Endothelial cell of umbilical vein (primary cell): ENCODE results near the gene BANF2. TPM values are rescaled to one million over a fixed set of nuclear protein-coding genes. Genes with fewer than 3 reads are reported as not detected.

Source experiments
- BruUV-seq: library from RNA; stranded (reverse); fragments of 400-500 nt; replicated peaks from 2 replicates; lab custom pipeline; 2021; lab: Mats Ljungman, UMichigan
- CTCF ChIA-PET: fragments of 300-600, 350-600 bp; sonication (Branson Sonifier 250); formaldehyde crosslinking; loops from one replicate; lab custom pipeline; 2021; ENCODE audit warnings: antibody characterized with exemption, inconsistent platforms; lab: Charles Lee
- POLR2A ChIA-PET: fragments of 300-600, 350-600 bp; sonication (Branson Sonifier 250); formaldehyde crosslinking; loops from one replicate; lab custom pipeline; 2021; ENCODE audit warnings: antibody characterized with exemption, inconsistent platforms; lab: Charles Lee
- DNase-seq: peaks from one replicate; pipeline ENCODE4 v3.0.0-alpha.2; 2011; ENCODE audit warnings: low read depth, low spot score
- FAIRE-seq: peaks from 2 replicates; lab custom pipeline; 2011; peaks lifted over from hg19 to GRCh38; lab: Jason Lieb, UNC
- H2AFZ ChIP-seq: 2 replicates; pipeline ENCODE4 v1.6.0; 2012; ENCODE audit warnings: low read depth, low read length, control low read depth, inconsistent platforms
- H3K27ac ChIP-seq: 2 replicates; pipeline ENCODE4 v1.5.1; 2011; ENCODE audit warnings: low read depth, mild to moderate bottlenecking, control low read depth, low read length, moderate library complexity; ENCODE audit not compliant: insufficient read depth
- H3K27me3 ChIP-seq, 2 experiments: 2 replicates each; pipeline versions ENCODE4 v1.6.0 to v1.6.1; 2011; ENCODE audit warnings: low read length in 2 of 2, mixed read lengths in 1 of 2; ENCODE audit not compliant: control insufficient read depth in 2 of 2, insufficient read depth in 2 of 2
- H3K36me3 ChIP-seq, 2 experiments: 2 replicates in 1 of 2; 3 replicates in 1 of 2; pipeline ENCODE4 v1.5.1; 2011; ENCODE audit warnings: low read length in 2 of 2, mild to moderate bottlenecking in 1 of 2, moderate library complexity in 1 of 2; ENCODE audit not compliant: control insufficient read depth in 2 of 2, insufficient read depth in 2 of 2; ENCODE audit errors: extremely low read depth in 1 of 2
- H3K4me1 ChIP-seq: 3 replicates; pipeline ENCODE4 v1.5.1; 2011; ENCODE audit warnings: mild to moderate bottlenecking, low read length; ENCODE audit not compliant: control insufficient read depth, insufficient read depth; ENCODE audit errors: extremely low read depth
- H3K4me2 ChIP-seq: 2 replicates; pipeline ENCODE4 v1.6.1; 2011; ENCODE audit warnings: low read length, control low read depth, mixed read lengths; ENCODE audit not compliant: insufficient read depth
- H3K4me3 ChIP-seq, 3 experiments: fragments of 200-600 bp in 1 of 3; sonication (generic), shearing (Covaris generic) in 1 of 3; replicated peaks in 1 of 3; 2 replicates each; pipeline ENCODE4 v1.5.1; 2011 to 2016; ENCODE audit warnings: control low read depth in 3 of 3, low read length in 3 of 3, mild to moderate bottlenecking in 2 of 3, inconsistent platforms in 1 of 3, low read depth in 1 of 3, moderate library complexity in 1 of 3; ENCODE audit not compliant: insufficient read depth in 1 of 3
- H3K79me2 ChIP-seq: 2 replicates; pipeline ENCODE4 v1.6.0; 2012; ENCODE audit warnings: low read length, inconsistent platforms; ENCODE audit not compliant: control insufficient read depth, insufficient read depth
- H3K9ac ChIP-seq: replicated peaks from 2 replicates; pipeline ENCODE3; 2011; ENCODE audit warnings: low read length, control low read depth; ENCODE audit not compliant: insufficient read depth; ENCODE audit errors: extremely low read depth
- H3K9me1 ChIP-seq: replicated peaks from 3 replicates; pipeline ENCODE4 v1.6.0; 2011; ENCODE audit warnings: mild to moderate bottlenecking, low read length; ENCODE audit not compliant: control insufficient read depth, insufficient read depth; ENCODE audit errors: extremely low read depth
- H3K9me3 ChIP-seq: replicated peaks from 2 replicates; pipeline ENCODE4 v1.5.1; 2012; ENCODE audit warnings: low read length, inconsistent platforms; ENCODE audit not compliant: control insufficient read depth, insufficient read depth
- H4K20me1 ChIP-seq: replicated peaks from 2 replicates; pipeline ENCODE3; 2011; ENCODE audit warnings: mild to moderate bottlenecking, low read length; ENCODE audit not compliant: control insufficient read depth, insufficient read depth; ENCODE audit errors: extremely low read depth
- CTCF ChIP-seq, 2 donors: IDR thresholded peaks; 1 replicate in 1 of 2; 2 replicates in 1 of 2; pipeline ENCODE4 v1.5.1; 2011; ENCODE audit warnings: low read length in 2 of 2, mild to moderate bottlenecking in 2 of 2, moderate library complexity in 2 of 2, control low read depth in 1 of 2, inconsistent platforms in 1 of 2, low read depth in 1 of 2; ENCODE audit not compliant: insufficient read depth in 1 of 2; ENCODE audit errors: extremely low read depth in 1 of 2
- EZH2 ChIP-seq: IDR thresholded peaks from 2 replicates; pipeline ENCODE4 v1.6.1; 2012; ENCODE audit warnings: borderline replicate concordance, low read depth, mild to moderate bottlenecking, moderate library complexity, low read length, inconsistent platforms; ENCODE audit not compliant: severe bottlenecking
- FOS ChIP-seq: IDR thresholded peaks from 2 replicates; pipeline ENCODE4 v1.6.1; 2011; ENCODE audit warnings: mild to moderate bottlenecking, low read length, moderate library complexity, borderline replicate concordance; ENCODE audit not compliant: insufficient read depth
- GATA2 ChIP-seq: IDR thresholded peaks from 2 replicates; pipeline ENCODE4 v1.7.0; 2011; ENCODE audit warnings: low read depth, mild to moderate bottlenecking, moderate library complexity, mixed read lengths, low read length; ENCODE audit not compliant: insufficient read length, insufficient read depth
- JUN ChIP-seq: IDR thresholded peaks from 2 replicates; pipeline ENCODE4 v1.6.1; 2011; ENCODE audit warnings: borderline replicate concordance, low read depth; ENCODE audit not compliant: insufficient read length, insufficient read depth
- MYC ChIP-seq: IDR thresholded peaks from one replicate; pipeline ENCODE4 v1.6.1; 2011; ENCODE audit warnings: mild to moderate bottlenecking, low read depth, low read length
- POLR2A ChIP-seq: IDR thresholded peaks from 2 replicates; pipeline ENCODE4 v1.6.1; 2012; ENCODE audit warnings: low read depth, mild to moderate bottlenecking, control low read depth, low read length
- POLR2AphosphoS5 ChIP-seq: IDR thresholded peaks from 2 replicates; pipeline ENCODE4 v1.6.1; 2012; ENCODE audit warnings: low read depth, mild to moderate bottlenecking, control low read depth, low read length, moderate library complexity; ENCODE audit not compliant: insufficient read depth
- dilution Hi-C: fragments of 300-500 bp; cut with MboI; formaldehyde crosslinking; loops from one replicate; pipeline ENCODE4 v1.15.0; 2019; ENCODE audit warnings: low sequenced_read_pairs; ENCODE audit not compliant: extremely low pct_ligation_motif_present
- intact Hi-C: fragments of 100-400 bp; cut with micrococcal nuclease; formaldehyde crosslinking; loops from one replicate; pipeline ENCODE4 v1.10.0; 2022
- polyA plus RNA-seq, 4 experiments: library from polyadenylated mRNA; depleted of rRNA in 3 of 4; stranded (reverse) in 3 of 4; unstranded in 1 of 4; fragments of >200 nt; gene quantifications; 2 replicates each; pipeline versions ENCODE4 v1.2.1 to v1.2.3, GENCODE V29; 2011 to 2012; ENCODE audit warnings: missing spikeins in 1 of 4
- total RNA-seq: library from RNA; stranded (reverse); gene quantifications from 2 replicates; pipeline ENCODE4 v1.2.3, GENCODE V29; 2021
- TF ChIP-seq, protein P1 (sequence below): IDR thresholded peaks from 2 replicates; pipeline ENCODE4 v1.6.1; 2011; ENCODE audit not compliant: insufficient read depth, insufficient read length

BANF2 gene
- total and polyA plus RNA-seq, 2 donors (not counting 3 experiments of a cell fraction or from before 2014, with no cell fraction given): not detected

GRCh38 chr20:17758512-17758911 lies 58.7 kb downstream of the BANF2 start:
- FAIRE-seq: no peak
- BruUV-seq: no TSS peak
- POLR2A ChIA-PET: no interaction called here

More at GRCh38 chr20:17758512-17758911, 58.7 kb downstream of the BANF2 start:
- dilution Hi-C loops (no loop called here), intact Hi-C loops (no loop called here)
- H3K27me3 ChIP-seq: peaks cover 6 to 13% of the 10 kb centered on the region in 2 experiments
- H3K27ac ChIP-seq: no peak overlapping the region
- no peaks in the 10 kb centered on the region for H3K9me1 ChIP-seq
- no peak for TF ChIP-seq MYC
- TF ChIP-seq JUN: no peak
- TF ChIP-seq CTCF (IDR thresholded peaks at IDR 0.05; ENCODE audit: extremely low read depth in 1 of 2, insufficient read depth in 1 of 2, low read depth in 1 of 2, low read length in 2 of 2): no peak
- no peak for TF ChIP-seq GATA2
- TF ChIP-seq FOS: no peak
- TF ChIP-seq, protein P1, sequence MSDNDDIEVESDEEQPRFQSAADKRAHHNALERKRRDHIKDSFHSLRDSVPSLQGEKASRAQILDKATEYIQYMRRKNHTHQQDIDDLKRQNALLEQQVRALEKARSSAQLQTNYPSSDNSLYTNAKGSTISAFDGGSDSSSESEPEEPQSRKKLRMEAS: no peak
- TF ChIP-seq POLR2AphosphoS5: no peak
- no peak for TF ChIP-seq POLR2A
- TF ChIP-seq EZH2: no peak
- H4K20me1 ChIP-seq: no peaks in the 10 kb centered on the region
- no peak overlapping the region for H2AFZ ChIP-seq
- H3K36me3 ChIP-seq: no peaks in the 10 kb centered on the region
- H3K9ac ChIP-seq: no peak overlapping the region
- no peaks in the 10 kb centered on the region for H3K79me2 ChIP-seq
- no peaks in the 10 kb centered on the region for H3K9me3 ChIP-seq
- no peak overlapping the region for H3K4me2 ChIP-seq
- no peak overlapping the region for H3K4me3 ChIP-seq
- no peaks in the 10 kb centered on the region for H3K4me1 ChIP-seq
- CTCF ChIA-PET: no interaction called here
- DNase-seq: no peak
